ENCODE data around the gene GOLGA8R.
"Not testable (repeated sequence)": the region's sequence is repeated elsewhere in the genome, so short reads cannot be mapped to it uniquely, and the experiment has no call there.

The GOLGA8R gene

DNA sequence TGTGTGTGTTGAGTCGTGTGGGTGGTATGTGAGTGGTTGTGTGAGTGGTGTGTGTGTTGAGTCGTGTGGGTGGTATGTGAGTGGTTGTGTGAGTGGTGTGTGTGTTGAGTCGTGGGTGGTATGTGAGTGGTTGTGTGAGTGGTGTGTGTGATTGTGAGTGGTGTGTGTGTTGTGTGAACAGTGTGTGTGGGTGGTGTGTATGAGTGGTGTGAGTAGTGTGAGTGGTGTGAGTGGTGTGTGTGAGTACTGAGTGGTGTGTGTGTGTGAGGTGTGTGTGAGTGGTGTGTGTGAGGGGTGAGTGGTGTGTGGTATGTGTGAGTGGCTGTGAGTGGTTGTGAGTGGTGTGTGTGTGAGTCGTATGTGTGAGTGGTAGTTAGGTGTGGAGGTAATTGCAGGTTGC lies 38.2 kb downstream of the GOLGA8R start:
- not testable (repeated sequence) for H3K36me3 Mint-ChIP-seq (ENCODE audit: low read depth)

DNA sequence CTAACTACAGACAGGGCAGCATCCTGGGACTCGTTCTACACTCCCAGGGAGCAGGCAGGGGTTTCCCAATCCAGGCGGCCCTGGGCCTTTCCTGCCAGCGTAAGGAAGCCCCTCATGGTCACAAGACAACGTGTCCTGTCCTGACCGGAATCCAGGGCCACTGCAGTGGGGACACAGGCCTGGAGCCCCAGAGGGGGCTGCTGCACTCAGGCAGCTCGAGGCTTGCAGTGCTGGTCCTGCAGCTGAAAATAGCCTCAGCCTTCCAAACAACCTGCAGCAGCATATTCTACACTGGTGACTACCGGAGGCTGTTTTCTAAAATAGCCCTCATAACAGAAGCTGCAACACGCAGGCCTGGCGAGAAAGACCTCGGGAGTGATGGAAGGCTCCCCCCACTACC lies 39.2 kb downstream of the GOLGA8R start:
- H3K4me3 Mint-ChIP-seq; H3K36me3 Mint-ChIP-seq (ENCODE audit: low read depth); H3K27me3 Mint-ChIP-seq (ENCODE audit: low read depth); H3K9me3 Mint-ChIP-seq; H3K4me1 Mint-ChIP-seq (ENCODE audit: low read depth); DNase-seq (ENCODE audit: low spot score); H3K27ac Mint-ChIP-seq: not testable (repeated sequence)

More for the DNA sequence above, 38.2 kb downstream of the GOLGA8R start:
- H3K27me3 Mint-ChIP-seq (ENCODE audit: low read depth); H3K4me1 Mint-ChIP-seq (ENCODE audit: low read depth); H3K9me3 Mint-ChIP-seq; H3K27ac Mint-ChIP-seq; DNase-seq (ENCODE audit: low spot score); H3K4me3 Mint-ChIP-seq: not testable (repeated sequence)

DNA sequence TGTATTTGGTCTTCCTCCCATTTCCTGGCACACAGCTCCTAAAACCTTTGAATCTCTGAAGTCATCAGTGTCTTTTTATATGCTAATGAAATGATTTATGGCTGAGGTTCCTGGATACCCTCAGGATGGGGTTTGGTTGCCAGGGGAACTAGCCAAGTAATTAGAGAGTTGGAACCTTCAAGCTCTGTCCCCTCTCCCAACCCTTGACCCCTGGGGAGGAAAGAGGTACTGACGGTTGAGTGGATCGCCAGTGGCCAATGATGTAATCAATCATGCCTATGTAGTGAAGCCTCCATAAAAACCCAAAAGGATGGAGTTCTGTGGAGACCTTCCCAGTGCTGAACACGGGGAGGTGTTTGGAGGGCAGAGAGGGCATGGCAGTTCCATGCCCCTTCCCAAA lies 45.8 kb downstream of the GOLGA8R start:
- H3K9me3 Mint-ChIP-seq; H3K4me3 Mint-ChIP-seq; H3K36me3 Mint-ChIP-seq (ENCODE audit: low read depth); DNase-seq (ENCODE audit: low spot score); H3K4me1 Mint-ChIP-seq (ENCODE audit: low read depth); H3K27ac Mint-ChIP-seq; H3K27me3 Mint-ChIP-seq (ENCODE audit: low read depth): not testable (repeated sequence)

DNA sequence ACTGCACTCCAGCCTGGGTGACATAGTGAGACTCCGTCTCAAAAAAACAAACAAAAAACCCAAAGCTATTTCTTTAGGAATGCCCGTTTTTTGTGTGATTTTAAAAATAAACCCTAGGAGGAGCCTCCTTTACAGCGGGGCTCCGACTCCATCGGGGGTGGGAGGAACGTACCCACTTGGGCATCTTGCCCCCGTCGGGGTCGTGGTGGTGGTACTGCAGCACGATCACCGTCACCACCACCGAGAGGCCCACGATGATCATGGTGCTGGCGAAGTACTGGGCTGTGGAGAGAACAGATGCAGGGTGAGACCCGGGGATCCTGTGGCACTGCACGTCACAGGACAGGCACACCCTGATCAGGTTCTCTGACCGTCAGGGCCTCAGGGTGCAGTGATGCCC lies 46.8 kb downstream of the GOLGA8R start:
- H3K27ac Mint-ChIP-seq; H3K4me1 Mint-ChIP-seq (ENCODE audit: low read depth); H3K9me3 Mint-ChIP-seq; DNase-seq (ENCODE audit: low spot score); H3K27me3 Mint-ChIP-seq (ENCODE audit: low read depth); H3K36me3 Mint-ChIP-seq (ENCODE audit: low read depth); H3K4me3 Mint-ChIP-seq: not testable (repeated sequence)

DNA sequence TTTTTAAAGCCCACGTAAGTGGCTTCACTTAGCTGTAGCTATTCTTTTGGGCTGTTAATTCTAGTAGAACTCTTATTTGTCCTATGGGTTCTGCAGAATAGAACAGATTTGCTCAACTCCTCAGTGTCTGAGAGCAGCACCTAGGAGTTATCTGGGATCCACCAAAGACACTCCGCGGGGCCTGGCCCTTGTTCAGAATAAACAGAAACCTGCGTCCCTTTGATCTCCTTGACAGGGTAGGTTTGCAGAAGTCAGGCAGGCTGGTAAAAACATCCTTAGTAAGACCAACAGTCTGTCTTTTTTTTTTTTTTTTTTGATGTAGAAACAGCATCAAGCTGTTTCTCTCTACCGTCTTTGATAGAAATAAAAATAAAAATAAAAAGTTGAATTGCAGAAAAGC lies 52.7 kb downstream of the GOLGA8R start:
- H3K27ac Mint-ChIP-seq; H3K4me1 Mint-ChIP-seq (ENCODE audit: low read depth); H3K27me3 Mint-ChIP-seq (ENCODE audit: low read depth); DNase-seq (ENCODE audit: low spot score); H3K9me3 Mint-ChIP-seq; H3K36me3 Mint-ChIP-seq (ENCODE audit: low read depth); H3K4me3 Mint-ChIP-seq: not testable (repeated sequence)

DNA sequence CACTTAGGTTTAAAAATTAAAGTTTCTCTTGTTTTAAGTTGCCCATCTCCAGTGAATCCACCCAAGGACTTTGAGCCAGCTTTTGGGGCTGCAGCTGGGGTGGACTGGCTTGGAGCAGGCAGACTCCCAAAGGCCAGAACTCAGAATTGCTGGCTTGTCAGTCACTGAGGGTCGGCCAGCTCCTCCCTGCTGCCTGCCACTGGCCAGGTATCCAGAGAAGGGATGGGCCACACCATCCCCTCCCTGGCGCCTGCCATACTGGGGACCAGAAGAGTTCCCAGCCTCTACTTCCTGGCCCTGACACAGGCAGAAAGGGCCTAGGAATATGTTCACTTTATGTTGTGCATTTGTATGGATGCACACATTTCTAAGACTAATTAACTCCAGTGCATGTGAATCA lies 53.1 kb downstream of the GOLGA8R start:
- not testable (repeated sequence) for H3K4me1 Mint-ChIP-seq (ENCODE audit: low read depth); DNase-seq (ENCODE audit: low spot score); H3K27me3 Mint-ChIP-seq (ENCODE audit: low read depth); H3K9me3 Mint-ChIP-seq; H3K36me3 Mint-ChIP-seq (ENCODE audit: low read depth); H3K4me3 Mint-ChIP-seq; H3K27ac Mint-ChIP-seq

DNA sequence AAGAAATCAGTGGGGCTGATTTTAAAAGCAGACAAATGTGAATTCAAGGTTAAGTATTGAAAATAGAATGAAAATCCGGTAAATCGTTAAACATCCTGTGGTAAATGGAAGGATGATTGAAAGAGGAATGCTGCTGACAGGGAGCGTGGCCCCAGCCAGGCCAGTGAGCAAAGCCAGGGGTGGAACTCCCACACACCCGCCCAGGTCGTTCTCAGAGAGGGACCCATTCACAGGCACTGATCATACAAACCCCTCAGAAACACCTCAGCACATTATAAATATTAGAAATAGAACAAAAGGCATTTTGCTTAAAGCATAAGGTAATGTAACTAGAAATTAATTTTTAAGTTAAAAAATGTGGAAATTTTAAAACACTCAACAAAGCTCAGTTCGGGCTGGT lies 59.0 kb downstream of the GOLGA8R start:
- H3K4me3 Mint-ChIP-seq; H3K27ac Mint-ChIP-seq; H3K9me3 Mint-ChIP-seq; H3K4me1 Mint-ChIP-seq (ENCODE audit: low read depth); H3K36me3 Mint-ChIP-seq (ENCODE audit: low read depth); DNase-seq (ENCODE audit: low spot score); H3K27me3 Mint-ChIP-seq (ENCODE audit: low read depth): not testable (repeated sequence)

All from T-helper 2 cell treated with Interferon-gamma antibody and Interleukin-4, amounts not matched to agents 5 μg/mL and 100 μg/mL, for 36 hours (primary cell).